WTC11 (cell line): ENCODE measurements around the gene SPDL1. TPM values are rescaled to one million over a fixed set of nuclear protein-coding genes. Genes with fewer than 3 reads are reported as not detected.

Experiments used
- ATAC-seq: fragments of 200-7000 bp; cut with Tn5 transposase; 2 replicates; pipeline ENCODE4 v1.10.0; 2021; ENCODE audit warnings: mild to moderate bottlenecking, moderate library complexity
- CTCF ChIA-PET: fragments of 300-600 bp; sonication (Branson Sonifier 250); formaldehyde crosslinking; loops from one replicate; lab custom pipeline; 2021; ENCODE audit warnings: antibody characterized with exemption; lab: Charles Lee
- POLR2A ChIA-PET: fragments of 350-600 bp; sonication (Branson Sonifier 250); formaldehyde crosslinking; loops from one replicate; lab custom pipeline; 2021; ENCODE audit warnings: antibody characterized with exemption; lab: Charles Lee
- DNase-seq: peaks from one replicate; pipeline ENCODE4 v3.0.0; 2021; ENCODE audit warnings: low spot score
- H3K27ac Mint-ChIP-seq: 2 replicates; pipeline ENCODE4 v1.8.0; 2021; ENCODE audit warnings: mixed read lengths
- H3K27me3 Mint-ChIP-seq: 2 replicates; pipeline ENCODE4 v1.8.0; 2021; ENCODE audit warnings: low read depth, mild to moderate bottlenecking, moderate library complexity, mixed read lengths
- H3K36me3 Mint-ChIP-seq: 2 replicates; pipeline ENCODE4 v1.8.0; 2021; ENCODE audit warnings: mixed read lengths
- H3K4me1 Mint-ChIP-seq: 2 replicates; pipeline ENCODE4 v1.8.0; 2022; ENCODE audit warnings: mixed read lengths
- H3K4me3 Mint-ChIP-seq: 2 replicates; pipeline ENCODE4 v1.8.0; 2021; ENCODE audit warnings: mild to moderate bottlenecking, moderate library complexity, mixed read lengths
- H3K9me3 Mint-ChIP-seq: 2 replicates; pipeline ENCODE4 v1.8.0; 2021; ENCODE audit warnings: mixed read lengths
- ATF1 ChIP-seq: sonication (generic); formaldehyde crosslinking; IDR thresholded peaks from 2 replicates; pipeline ENCODE4 v1.8.1; 2023; ENCODE audit warnings: mild to moderate bottlenecking, moderate library complexity, missing genetic modification reagents
- ESRRA ChIP-seq: sonication (generic); formaldehyde crosslinking; IDR thresholded peaks from 2 replicates; pipeline ENCODE4 v1.8.1; 2022; ENCODE audit warnings: mild to moderate bottlenecking, missing genetic modification reagents, borderline replicate concordance
- GABPB1 ChIP-seq: sonication (generic); formaldehyde crosslinking; IDR thresholded peaks from 2 replicates; pipeline ENCODE4 v1.8.1; 2023; ENCODE audit warnings: mild to moderate bottlenecking, missing genetic modification reagents
- HMGA2 ChIP-seq: fragments of 250-450 bp; sonication (Bioruptor Pico); IDR thresholded peaks from 2 replicates; pipeline ENCODE4 v1.4.0; 2021; ENCODE audit warnings: mild to moderate bottlenecking, moderate library complexity
- OVOL2 ChIP-seq: fragments of 250-450 bp; sonication (Bioruptor Pico); IDR thresholded peaks from 2 replicates; pipeline ENCODE4 v1.9.0; 2021; ENCODE audit warnings: mild to moderate bottlenecking, borderline replicate concordance
- TP53 ChIP-seq: sonication (generic); formaldehyde crosslinking; IDR thresholded peaks from 2 replicates; pipeline ENCODE4 v1.8.1; 2023; ENCODE audit warnings: mild to moderate bottlenecking, missing genetic modification reagents
- total RNA-seq: library from RNA; stranded (reverse); gene quantifications from 3 replicates; pipeline ENCODE4 v1.2.3, GENCODE V29; 2021
- TF ChIP-seq, protein P1 (sequence below): sonication (generic); formaldehyde crosslinking; IDR thresholded peaks from 2 replicates; pipeline ENCODE4 v1.8.1; 2022; ENCODE audit warnings: low read depth, missing genetic modification reagents, borderline replicate concordance
- TF ChIP-seq, protein P2 (sequence below): sonication (generic); formaldehyde crosslinking; IDR thresholded peaks from 2 replicates; pipeline ENCODE4 v1.8.1; 2023; ENCODE audit warnings: mild to moderate bottlenecking, missing genetic modification reagents
- TF ChIP-seq, protein P3 (sequence below): sonication (generic); formaldehyde crosslinking; IDR thresholded peaks from 2 replicates; pipeline ENCODE4 v1.8.1; 2023; ENCODE audit warnings: mild to moderate bottlenecking, missing genetic modification reagents, borderline replicate concordance
- TF ChIP-seq, protein P4 (sequence below): sonication (generic); formaldehyde crosslinking; IDR thresholded peaks from 2 replicates; pipeline ENCODE4 v1.8.0; 2022; ENCODE audit warnings: mild to moderate bottlenecking, missing genetic modification reagents
- TF ChIP-seq, protein P5 (sequence below): sonication (generic); formaldehyde crosslinking; IDR thresholded peaks from 2 replicates; pipeline ENCODE4 v1.8.1; 2023; ENCODE audit warnings: mild to moderate bottlenecking, missing genetic modification reagents
- TF ChIP-seq, protein P6 (sequence below): sonication (generic); formaldehyde crosslinking; IDR thresholded peaks from 2 replicates; pipeline ENCODE4 v1.8.1; 2022; ENCODE audit warnings: missing genetic modification reagents, borderline replicate concordance
- TF ChIP-seq, protein P7 (sequence below): sonication (generic); formaldehyde crosslinking; IDR thresholded peaks from 2 replicates; pipeline ENCODE4 v1.8.0; 2022; ENCODE audit warnings: mild to moderate bottlenecking, missing genetic modification reagents

Gene SPDL1
- total RNA-seq, 1 experiment from 2014 or later, result 35.1 TPM

DNA sequence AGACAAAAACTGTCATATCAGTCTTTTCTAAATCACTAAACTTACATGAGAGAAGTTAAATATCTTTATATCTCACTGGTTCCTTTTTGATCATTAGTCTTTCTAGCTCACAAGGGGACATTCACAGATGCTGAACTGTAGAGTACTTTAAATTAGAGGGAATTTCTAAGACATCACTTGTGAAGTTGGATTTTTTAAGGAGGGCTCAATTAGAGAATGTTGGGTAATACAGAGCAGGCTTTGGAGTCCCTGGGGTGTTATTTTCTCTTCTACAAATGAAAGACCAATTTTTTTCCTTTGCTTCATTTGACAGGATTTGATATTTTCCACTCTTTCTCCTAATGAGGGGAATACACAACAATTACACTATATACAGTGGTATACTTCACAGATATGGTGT is 48.6 kb upstream of the SPDL1 start (continued):
- TF ChIP-seq, protein P1, sequence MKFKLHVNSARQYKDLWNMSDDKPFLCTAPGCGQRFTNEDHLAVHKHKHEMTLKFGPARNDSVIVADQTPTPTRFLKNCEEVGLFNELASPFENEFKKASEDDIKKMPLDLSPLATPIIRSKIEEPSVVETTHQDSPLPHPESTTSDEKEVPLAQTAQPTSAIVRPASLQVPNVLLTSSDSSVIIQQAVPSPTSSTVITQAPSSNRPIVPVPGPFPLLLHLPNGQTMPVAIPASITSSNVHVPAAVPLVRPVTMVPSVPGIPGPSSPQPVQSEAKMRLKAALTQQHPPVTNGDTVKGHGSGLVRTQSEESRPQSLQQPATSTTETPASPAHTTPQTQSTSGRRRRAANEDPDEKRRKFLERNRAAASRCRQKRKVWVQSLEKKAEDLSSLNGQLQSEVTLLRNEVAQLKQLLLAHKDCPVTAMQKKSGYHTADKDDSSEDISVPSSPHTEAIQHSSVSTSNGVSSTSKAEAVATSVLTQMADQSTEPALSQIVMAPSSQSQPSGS (CRISPR knock-in tag), result no peak
- TF ChIP-seq, protein P2, sequence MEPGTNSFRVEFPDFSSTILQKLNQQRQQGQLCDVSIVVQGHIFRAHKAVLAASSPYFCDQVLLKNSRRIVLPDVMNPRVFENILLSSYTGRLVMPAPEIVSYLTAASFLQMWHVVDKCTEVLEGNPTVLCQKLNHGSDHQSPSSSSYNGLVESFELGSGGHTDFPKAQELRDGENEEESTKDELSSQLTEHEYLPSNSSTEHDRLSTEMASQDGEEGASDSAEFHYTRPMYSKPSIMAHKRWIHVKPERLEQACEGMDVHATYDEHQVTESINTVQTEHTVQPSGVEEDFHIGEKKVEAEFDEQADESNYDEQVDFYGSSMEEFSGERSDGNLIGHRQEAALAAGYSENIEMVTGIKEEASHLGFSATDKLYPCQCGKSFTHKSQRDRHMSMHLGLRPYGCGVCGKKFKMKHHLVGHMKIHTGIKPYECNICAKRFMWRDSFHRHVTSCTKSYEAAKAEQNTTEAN (CRISPR knock-in tag), result no peak
- no peak for TF ChIP-seq OVOL2 (CRISPR knock-in tag)
- TF ChIP-seq ESRRA (CRISPR knock-in tag), result no peak
- TF ChIP-seq ATF1 (CRISPR knock-in tag), result no peak
- TF ChIP-seq HMGA2 (CRISPR knock-in tag), result no peak

DNA sequence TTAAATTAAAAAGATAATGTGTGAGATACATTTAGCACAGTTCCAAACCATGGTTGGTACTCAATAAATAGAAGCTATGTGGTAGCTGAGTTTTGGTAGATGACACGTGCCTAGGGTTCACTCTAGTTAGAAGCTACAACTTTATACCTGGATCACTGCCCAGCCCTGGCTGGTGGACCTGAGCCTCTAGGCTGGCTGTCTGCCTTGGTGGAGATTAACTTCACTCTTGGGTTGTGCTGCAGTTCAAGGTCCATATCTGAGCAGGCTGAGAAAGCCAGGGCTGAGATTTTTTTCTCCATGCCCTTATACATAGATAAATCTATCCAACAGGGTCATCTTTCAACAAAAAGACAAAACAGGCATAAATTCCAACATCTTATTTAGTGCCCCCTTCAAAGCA is 44.6 kb upstream of the SPDL1 start:
- DNase-seq, result no peak
- CTCF ChIA-PET, result no interaction called here
- no peaks in the 10 kb centered on the region for H3K36me3 Mint-ChIP-seq
- no peak overlapping the region for H3K27ac Mint-ChIP-seq
- ATAC-seq, result no peak
- no peak for TF ChIP-seq GABPB1 (CRISPR knock-in tag)
- TF ChIP-seq, protein P3, sequence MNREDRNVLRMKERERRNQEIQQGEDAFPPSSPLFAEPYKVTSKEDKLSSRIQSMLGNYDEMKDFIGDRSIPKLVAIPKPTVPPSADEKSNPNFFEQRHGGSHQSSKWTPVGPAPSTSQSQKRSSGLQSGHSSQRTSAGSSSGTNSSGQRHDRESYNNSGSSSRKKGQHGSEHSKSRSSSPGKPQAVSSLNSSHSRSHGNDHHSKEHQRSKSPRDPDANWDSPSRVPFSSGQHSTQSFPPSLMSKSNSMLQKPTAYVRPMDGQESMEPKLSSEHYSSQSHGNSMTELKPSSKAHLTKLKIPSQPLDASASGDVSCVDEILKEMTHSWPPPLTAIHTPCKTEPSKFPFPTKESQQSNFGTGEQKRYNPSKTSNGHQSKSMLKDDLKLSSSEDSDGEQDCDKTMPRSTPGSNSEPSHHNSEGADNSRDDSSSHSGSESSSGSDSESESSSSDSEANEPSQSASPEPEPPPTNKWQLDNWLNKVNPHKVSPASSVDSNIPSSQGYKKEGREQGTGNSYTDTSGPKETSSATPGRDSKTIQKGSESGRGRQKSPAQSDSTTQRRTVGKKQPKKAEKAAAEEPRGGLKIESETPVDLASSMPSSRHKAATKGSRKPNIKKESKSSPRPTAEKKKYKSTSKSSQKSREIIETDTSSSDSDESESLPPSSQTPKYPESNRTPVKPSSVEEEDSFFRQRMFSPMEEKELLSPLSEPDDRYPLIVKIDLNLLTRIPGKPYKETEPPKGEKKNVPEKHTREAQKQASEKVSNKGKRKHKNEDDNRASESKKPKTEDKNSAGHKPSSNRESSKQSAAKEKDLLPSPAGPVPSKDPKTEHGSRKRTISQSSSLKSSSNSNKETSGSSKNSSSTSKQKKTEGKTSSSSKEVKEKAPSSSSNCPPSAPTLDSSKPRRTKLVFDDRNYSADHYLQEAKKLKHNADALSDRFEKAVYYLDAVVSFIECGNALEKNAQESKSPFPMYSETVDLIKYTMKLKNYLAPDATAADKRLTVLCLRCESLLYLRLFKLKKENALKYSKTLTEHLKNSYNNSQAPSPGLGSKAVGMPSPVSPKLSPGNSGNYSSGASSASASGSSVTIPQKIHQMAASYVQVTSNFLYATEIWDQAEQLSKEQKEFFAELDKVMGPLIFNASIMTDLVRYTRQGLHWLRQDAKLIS (CRISPR knock-in tag), result no peak
- TF ChIP-seq, protein P4, sequence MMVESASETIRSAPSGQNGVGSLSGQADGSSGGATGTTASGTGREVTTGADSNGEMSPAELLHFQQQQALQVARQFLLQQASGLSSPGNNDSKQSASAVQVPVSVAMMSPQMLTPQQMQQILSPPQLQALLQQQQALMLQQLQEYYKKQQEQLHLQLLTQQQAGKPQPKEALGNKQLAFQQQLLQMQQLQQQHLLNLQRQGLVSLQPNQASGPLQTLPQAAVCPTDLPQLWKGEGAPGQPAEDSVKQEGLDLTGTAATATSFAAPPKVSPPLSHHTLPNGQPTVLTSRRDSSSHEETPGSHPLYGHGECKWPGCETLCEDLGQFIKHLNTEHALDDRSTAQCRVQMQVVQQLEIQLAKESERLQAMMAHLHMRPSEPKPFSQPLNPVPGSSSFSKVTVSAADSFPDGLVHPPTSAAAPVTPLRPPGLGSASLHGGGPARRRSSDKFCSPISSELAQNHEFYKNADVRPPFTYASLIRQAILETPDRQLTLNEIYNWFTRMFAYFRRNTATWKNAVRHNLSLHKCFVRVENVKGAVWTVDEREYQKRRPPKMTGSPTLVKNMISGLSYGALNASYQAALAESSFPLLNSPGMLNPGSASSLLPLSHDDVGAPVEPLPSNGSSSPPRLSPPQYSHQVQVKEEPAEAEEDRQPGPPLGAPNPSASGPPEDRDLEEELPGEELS (CRISPR knock-in tag), result no peak
- TF ChIP-seq, protein P5, sequence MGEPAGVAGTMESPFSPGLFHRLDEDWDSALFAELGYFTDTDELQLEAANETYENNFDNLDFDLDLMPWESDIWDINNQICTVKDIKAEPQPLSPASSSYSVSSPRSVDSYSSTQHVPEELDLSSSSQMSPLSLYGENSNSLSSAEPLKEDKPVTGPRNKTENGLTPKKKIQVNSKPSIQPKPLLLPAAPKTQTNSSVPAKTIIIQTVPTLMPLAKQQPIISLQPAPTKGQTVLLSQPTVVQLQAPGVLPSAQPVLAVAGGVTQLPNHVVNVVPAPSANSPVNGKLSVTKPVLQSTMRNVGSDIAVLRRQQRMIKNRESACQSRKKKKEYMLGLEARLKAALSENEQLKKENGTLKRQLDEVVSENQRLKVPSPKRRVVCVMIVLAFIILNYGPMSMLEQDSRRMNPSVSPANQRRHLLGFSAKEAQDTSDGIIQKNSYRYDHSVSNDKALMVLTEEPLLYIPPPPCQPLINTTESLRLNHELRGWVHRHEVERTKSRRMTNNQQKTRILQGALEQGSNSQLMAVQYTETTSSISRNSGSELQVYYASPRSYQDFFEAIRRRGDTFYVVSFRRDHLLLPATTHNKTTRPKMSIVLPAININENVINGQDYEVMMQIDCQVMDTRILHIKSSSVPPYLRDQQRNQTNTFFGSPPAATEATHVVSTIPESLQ (CRISPR knock-in tag), result no peak
- TF ChIP-seq, protein P6, sequence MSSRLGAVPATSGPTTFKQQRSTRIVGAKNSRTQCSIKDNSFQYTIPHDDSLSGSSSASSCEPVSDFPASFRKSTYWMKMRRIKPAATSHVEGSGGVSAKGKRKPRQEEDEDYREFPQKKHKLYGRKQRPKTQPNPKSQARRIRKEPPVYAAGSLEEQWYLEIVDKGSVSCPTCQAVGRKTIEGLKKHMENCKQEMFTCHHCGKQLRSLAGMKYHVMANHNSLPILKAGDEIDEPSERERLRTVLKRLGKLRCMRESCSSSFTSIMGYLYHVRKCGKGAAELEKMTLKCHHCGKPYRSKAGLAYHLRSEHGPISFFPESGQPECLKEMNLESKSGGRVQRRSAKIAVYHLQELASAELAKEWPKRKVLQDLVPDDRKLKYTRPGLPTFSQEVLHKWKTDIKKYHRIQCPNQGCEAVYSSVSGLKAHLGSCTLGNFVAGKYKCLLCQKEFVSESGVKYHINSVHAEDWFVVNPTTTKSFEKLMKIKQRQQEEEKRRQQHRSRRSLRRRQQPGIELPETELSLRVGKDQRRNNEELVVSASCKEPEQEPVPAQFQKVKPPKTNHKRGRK (CRISPR knock-in tag), result no peak
- TF ChIP-seq, protein P1 (CRISPR knock-in tag), result no peak
- TF ChIP-seq ESRRA (CRISPR knock-in tag), result no peak
- TF ChIP-seq, protein P7, sequence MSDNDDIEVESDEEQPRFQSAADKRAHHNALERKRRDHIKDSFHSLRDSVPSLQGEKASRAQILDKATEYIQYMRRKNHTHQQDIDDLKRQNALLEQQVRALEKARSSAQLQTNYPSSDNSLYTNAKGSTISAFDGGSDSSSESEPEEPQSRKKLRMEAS (CRISPR knock-in tag), result no peak
- TF ChIP-seq TP53 (CRISPR knock-in tag), result no peak
- no peak overlapping the region for H3K4me3 Mint-ChIP-seq
- H3K27me3 Mint-ChIP-seq, result no peaks in the 10 kb centered on the region
- H3K9me3 Mint-ChIP-seq, result peaks cover 7% of the 10 kb centered on the region
- POLR2A ChIA-PET, result no interaction called here
- no peaks in the 10 kb centered on the region for H3K4me1 Mint-ChIP-seq
